Left kidney (tissue), 2 donors: ENCODE measurements around the gene PEX16. TPM values are rescaled to one million over a fixed set of nuclear protein-coding genes. Genes with fewer than 3 reads are reported as not detected.
A peak's percentile ranks its signal among the peaks of the same experiment; 100 is the strongest.

Experiments used
- DNase-seq: peaks from one replicate; pipeline ENCODE4 v3.0.0-alpha.2; 2013
- polyA plus RNA-seq: library from polyadenylated mRNA; unstranded; fragments of 120-200 nt; gene quantifications from one replicate; pipeline ENCODE4 v1.2.1, GENCODE V29; 2013; ENCODE audit not compliant: insufficient read length

PEX16 gene
- polyA plus RNA-seq, 1 donor: 13.2 TPM

DNA sequence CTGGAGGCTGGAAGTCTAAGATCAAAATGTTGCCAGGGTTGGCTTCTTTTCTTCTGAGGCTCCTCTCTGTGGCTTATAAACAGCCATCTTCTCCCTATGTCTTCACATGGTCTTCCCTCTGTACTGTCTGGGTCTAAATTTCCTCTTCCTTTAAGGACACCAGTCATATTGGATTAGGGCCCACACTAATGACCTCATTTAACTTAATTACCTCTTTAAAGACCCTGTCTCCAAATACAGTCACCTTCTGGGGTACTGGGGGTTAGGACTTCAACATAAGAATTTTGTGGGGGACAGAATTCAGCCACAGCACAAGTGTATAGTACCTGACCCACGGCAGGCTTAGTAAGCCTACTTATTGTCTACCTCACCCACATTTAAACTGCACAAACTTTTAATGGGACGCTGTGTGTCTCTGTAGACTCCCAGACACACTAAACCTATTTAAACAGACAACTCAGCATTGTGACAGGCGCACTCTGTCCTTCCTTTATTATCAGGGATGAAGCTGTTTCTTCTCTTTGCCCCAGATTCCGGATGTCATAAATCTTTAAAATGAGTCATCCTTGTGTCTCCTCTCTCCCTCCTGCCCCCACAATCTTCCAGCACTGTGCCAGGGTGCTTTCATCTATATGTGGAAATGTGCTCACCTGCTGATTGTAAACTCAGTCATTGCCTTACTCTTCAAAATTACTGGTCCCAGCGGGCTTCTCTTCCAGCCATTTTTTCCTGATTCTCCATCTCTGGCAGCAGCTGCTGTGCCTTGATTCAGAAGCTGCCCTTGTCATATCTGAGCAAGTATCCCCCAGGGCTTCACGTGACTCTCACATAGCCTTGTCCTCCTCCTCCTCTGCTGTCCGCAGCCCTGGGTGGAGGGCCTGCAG, 37.6 kb downstream of the PEX16 start:
- DNase-seq: no peak

DNA sequence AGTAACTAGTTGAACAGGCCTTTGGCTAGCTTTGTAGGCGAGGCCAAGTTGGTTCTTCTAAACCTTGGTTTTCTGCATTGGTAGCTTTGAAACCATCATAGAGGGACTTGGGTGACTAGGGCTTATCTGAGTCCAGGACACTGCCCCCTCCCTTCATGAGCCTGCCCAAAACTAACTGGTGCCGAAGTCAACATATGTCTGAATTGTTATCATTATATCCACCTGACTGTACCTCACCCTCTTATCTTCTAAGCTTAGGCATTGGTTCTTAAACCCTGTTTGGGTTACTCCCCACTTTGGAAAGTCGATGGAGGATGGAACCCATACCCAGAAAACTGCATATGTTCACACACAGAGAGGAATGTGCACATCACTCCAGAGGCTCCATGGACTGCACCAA, 39.8 kb downstream of the PEX16 start:
- DNase-seq: no peak

- DNase-seq: no peak
These were observed 40.5 kb downstream of the PEX16 start for GRCh38 chr11:45877221-45877620.

- DNase-seq: no peak
These were observed 41.3 kb downstream of the PEX16 start for GRCh38 chr11:45876401-45876800.

GRCh38 chr11:45872651-45873356, 44.9 kb downstream of the PEX16 start:
- DNase-seq: peak; percentile 45

DNA sequence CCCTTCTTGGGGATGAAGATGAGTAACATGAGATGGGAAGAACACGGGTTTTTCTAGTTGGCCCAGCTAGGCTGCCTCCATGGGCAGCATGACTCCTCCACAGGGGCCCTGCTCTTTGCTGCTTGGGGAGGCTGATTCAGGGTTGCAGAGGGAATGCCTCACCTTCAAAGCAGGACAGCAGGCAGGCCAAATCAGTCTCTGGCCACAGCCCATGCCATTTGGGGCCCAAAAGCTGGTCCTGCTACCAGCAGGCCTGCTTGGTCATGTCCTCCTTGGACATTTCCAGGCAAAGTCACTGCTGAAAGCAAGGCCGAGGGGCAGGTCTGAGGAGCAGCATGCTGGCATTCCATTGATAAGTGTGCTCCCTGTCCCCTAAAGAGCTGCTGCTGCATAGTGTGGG, 46.0 kb downstream of the PEX16 start:
- DNase-seq: no peak

- no peak for DNase-seq
These were observed 47.0 kb downstream of the PEX16 start for GRCh38 chr11:45870706-45871105.

DNA sequence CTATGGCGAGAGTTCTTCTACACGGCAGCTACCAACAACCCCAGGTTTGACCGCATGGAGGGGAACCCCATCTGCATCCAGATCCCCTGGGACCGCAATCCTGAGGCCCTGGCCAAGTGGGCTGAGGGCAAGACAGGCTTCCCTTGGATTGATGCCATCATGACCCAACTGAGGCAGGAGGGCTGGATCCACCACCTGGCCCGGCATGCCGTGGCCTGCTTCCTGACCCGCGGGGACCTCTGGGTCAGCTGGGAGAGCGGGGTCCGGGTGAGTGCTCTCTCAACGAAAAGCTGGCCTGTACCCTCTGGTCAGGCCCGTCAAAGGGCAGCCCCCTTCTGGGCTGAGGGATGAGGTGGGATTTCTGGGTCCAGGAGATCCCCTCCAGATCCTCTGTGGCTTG, 48.1 kb downstream of the PEX16 start:
- DNase-seq: no peak

GRCh38 chr11:45864041-45864440, 53.6 kb downstream of the PEX16 start:
- DNase-seq: no peak

- no peak for DNase-seq
These were observed 56.7 kb downstream of the PEX16 start for GRCh38 chr11:45860764-45861510.

- no peak for DNase-seq
These were observed 57.3 kb downstream of the PEX16 start for GRCh38 chr11:45860348-45860747.

Other genes with a start within 250 kb of the PEX16 start
- gene SLC35C1, start 112.7 kb downstream of the PEX16 start, polyA plus RNA-seq: 6.4 TPM
- gene CRY2, start 70.4 kb downstream of the PEX16 start, polyA plus RNA-seq: 27.9 TPM
- 8.6 TPM for gene MAPK8IP1, start 32.2 kb downstream of the PEX16 start, polyA plus RNA-seq
- gene FREY1, start 10.6 kb downstream of the PEX16 start, polyA plus RNA-seq: 0.18 TPM
- 23.3 TPM for gene LARGE2, start 4.8 kb upstream of the PEX16 start, polyA plus RNA-seq
- 70.0 TPM for gene PHF21A, start 203.6 kb upstream of the PEX16 start, polyA plus RNA-seq